Keratinocyte (primary cell): ENCODE results near the gene N4BP2L1. TPM values are rescaled to one million over a fixed set of nuclear protein-coding genes. Genes with fewer than 3 reads are reported as not detected.

Experiments used
- DNase-seq: peaks from one replicate; pipeline ENCODE4 v3.0.0-alpha.2; 2011; ENCODE audit warnings: low read depth, missing footprints, low spot score
- FAIRE-seq: peaks from 2 replicates; lab custom pipeline; 2011; peaks lifted over from hg19 to GRCh38; lab: Jason Lieb, UNC
- H2AFZ ChIP-seq: 2 replicates; pipeline ENCODE4 v1.6.0; 2012; ENCODE audit warnings: low read length, control low read depth, inconsistent platforms; ENCODE audit not compliant: control insufficient read depth
- H3K27ac ChIP-seq: 2 replicates; pipeline ENCODE4 v1.5.1; 2011; ENCODE audit warnings: low read length; ENCODE audit not compliant: control insufficient read depth, insufficient read depth
- H3K27me3 ChIP-seq: 3 replicates; pipeline ENCODE4 v1.6.0; 2011; ENCODE audit warnings: low read length; ENCODE audit not compliant: control insufficient read depth, insufficient read depth; ENCODE audit errors: extremely low read depth
- H3K36me3 ChIP-seq, 2 experiments: 2 replicates in 1 of 2; 3 replicates in 1 of 2; pipeline ENCODE4 v1.5.1; 2011; ENCODE audit warnings: low read length in 2 of 2, mild to moderate bottlenecking in 1 of 2; ENCODE audit not compliant: control insufficient read depth in 2 of 2, insufficient read depth in 2 of 2; ENCODE audit errors: extremely low read depth in 1 of 2
- H3K4me1 ChIP-seq: 3 replicates; pipeline ENCODE4 v1.5.1; 2011; ENCODE audit warnings: low read length; ENCODE audit not compliant: control insufficient read depth, insufficient read depth; ENCODE audit errors: extremely low read depth
- H3K4me2 ChIP-seq: 3 replicates; pipeline ENCODE4 v1.6.0; 2011; ENCODE audit warnings: low read depth, low read length; ENCODE audit not compliant: control insufficient read depth, insufficient read depth; ENCODE audit errors: extremely low read depth
- H3K4me3 ChIP-seq, 3 experiments: fragments of 200-600 bp in 1 of 3; sonication (generic) in 1 of 3; 2 replicates in 2 of 3; 3 replicates in 1 of 3; pipeline ENCODE4 v1.5.1; 2011 to 2016; ENCODE audit warnings: low read length in 3 of 3, mild to moderate bottlenecking in 3 of 3, control low read depth in 2 of 3, inconsistent platforms in 1 of 3, low read depth in 1 of 3, mixed read lengths in 1 of 3, mixed run types in 1 of 3, moderate library complexity in 1 of 3; ENCODE audit not compliant: control insufficient read depth in 2 of 3, insufficient read depth in 2 of 3; ENCODE audit errors: extremely low read depth in 1 of 3
- H3K79me2 ChIP-seq: 2 replicates; pipeline ENCODE4 v1.6.0; 2012; ENCODE audit warnings: low read length; ENCODE audit not compliant: control insufficient read depth, insufficient read depth
- H3K9ac ChIP-seq: 3 replicates; pipeline ENCODE4 v1.6.0; 2011; ENCODE audit warnings: low read length; ENCODE audit not compliant: control insufficient read depth, insufficient read depth; ENCODE audit errors: extremely low read depth
- H3K9me1 ChIP-seq: 3 replicates; pipeline ENCODE4 v1.6.0; 2011; ENCODE audit warnings: low read length; ENCODE audit not compliant: control insufficient read depth, insufficient read depth; ENCODE audit errors: extremely low read depth
- H3K9me3 ChIP-seq: 2 replicates; pipeline ENCODE4 v1.5.1; 2012; ENCODE audit warnings: low read depth, low read length; ENCODE audit not compliant: control insufficient read depth
- H4K20me1 ChIP-seq: 3 replicates; pipeline ENCODE4 v1.6.0; 2011; ENCODE audit warnings: low read length; ENCODE audit not compliant: control insufficient read depth, insufficient read depth; ENCODE audit errors: extremely low read depth
- CTCF ChIP-seq, 3 experiments: IDR thresholded peaks in 1 of 3; conservative IDR thresholded peaks in 1 of 3; optimal IDR thresholded peaks in 1 of 3; 2 replicates in 2 of 3; 3 replicates in 1 of 3; pipeline versions ENCODE3 to v1.5.1; 2011; ENCODE audit warnings: low read length in 3 of 3, mild to moderate bottlenecking in 3 of 3, moderate library complexity in 2 of 3, control low read depth in 1 of 3, inconsistent platforms in 1 of 3; ENCODE audit not compliant: insufficient read depth in 2 of 3; ENCODE audit errors: extremely low read depth in 1 of 3
- EZH2 ChIP-seq: IDR thresholded peaks from one replicate; pipeline ENCODE4 v1.6.1; 2012; ENCODE audit warnings: inconsistent platforms, mild to moderate bottlenecking, low read length, moderate library complexity
- dilution Hi-C: fragments of 300-500 bp; cut with MboI; formaldehyde crosslinking; loops from one replicate; pipeline ENCODE4 v1.7.0; 2020; ENCODE audit warnings: low sequenced_read_pairs; ENCODE audit not compliant: extremely low pct_ligation_motif_present
- polyA plus RNA-seq, 5 experiments: library from polyadenylated mRNA; depleted of rRNA in 3 of 5; stranded (reverse) in 3 of 5; stranded (forward) in 1 of 5; unstranded in 1 of 5; fragments of >200 nt; gene quantifications; 1 replicate in 1 of 5; 2 replicates in 3 of 5; 3 replicates in 1 of 5; pipeline versions ENCODE4 v1.2.1 to v1.2.3, GENCODE V29; 2011 to 2012; ENCODE audit warnings: missing spikeins in 2 of 5, low read depth in 1 of 5, low replicate concordance in 1 of 5

N4BP2L1 gene
- polyA plus RNA-seq, 1 donor (not counting 4 experiments of a cell fraction or from before 2014, with no cell fraction given): 1.3 TPM

- FAIRE-seq: no peak
- Histone ChIP-seq H3K9me3 (no peaks in the 10 kb centered on the region), H3K27me3 (no peaks in the 10 kb centered on the region), H2AFZ (peak overlapping the region; percentile 80), H3K9me1 (no peaks in the 10 kb centered on the region), H3K4me2 (peak overlapping the region; percentile 76), H3K27ac (no peak overlapping the region), H3K79me2 (no peaks in the 10 kb centered on the region), H3K4me3 (peak overlapping the region; percentile 29 to 63 (median 56)), H3K4me1 (peaks cover 18% of the 10 kb centered on the region), H3K36me3 (peaks cover 3 to 10% of the 10 kb centered on the region in 2 experiments), H3K9ac (peak overlapping the region; percentile 56), H4K20me1 (no peaks in the 10 kb centered on the region)
- TF ChIP-seq EZH2 (no peak), CTCF (optimal IDR thresholded peaks at IDR 0.05 in 1 of 3, IDR thresholded peaks at IDR 0.05 in 1 of 3, conservative IDR thresholded peaks at IDR 0.05 in 1 of 3; ENCODE audit: extremely low read depth in 1 of 3, insufficient read depth in 2 of 3, low read length in 3 of 3) (no peak)
- dilution Hi-C loops: no loop called here
- DNase-seq: no peak
Observed at GRCh38 chr13:32426990-32427851, 709 bp downstream of the N4BP2L1 start.

- Histone ChIP-seq H3K27ac (no peak overlapping the region), H3K4me3 (peak overlapping the region in 2 of 3 experiments; percentile 11 to 63), H3K36me3 (peaks cover 3 to 10% of the 10 kb centered on the region in 2 experiments), H3K27me3 (no peaks in the 10 kb centered on the region), H3K9ac (no peak overlapping the region), H3K4me1 (peaks cover 18% of the 10 kb centered on the region), H3K4me2 (peak overlapping the region; percentile 76), H3K9me1 (no peaks in the 10 kb centered on the region), H3K9me3 (no peaks in the 10 kb centered on the region), H3K79me2 (no peaks in the 10 kb centered on the region), H4K20me1 (no peaks in the 10 kb centered on the region), H2AFZ (peak overlapping the region; percentile 80)
- dilution Hi-C loops: no loop called here
- DNase-seq: no peak
- TF ChIP-seq EZH2 (no peak), CTCF (optimal IDR thresholded peaks at IDR 0.05 in 1 of 3, IDR thresholded peaks at IDR 0.05 in 1 of 3, conservative IDR thresholded peaks at IDR 0.05 in 1 of 3; ENCODE audit: extremely low read depth in 1 of 3, insufficient read depth in 2 of 3, low read length in 3 of 3) (no peak)
- peak; percentile 64 for FAIRE-seq
Observed at GRCh38 chr13:32426191-32426989, 1.5 kb downstream of the N4BP2L1 start.
